ENCODE measurements around the gene INPP5D. TPM values are rescaled to one million over a fixed set of nuclear protein-coding genes. Genes with fewer than 3 reads are reported as not detected.

The INPP5D gene
- polyA plus RNA-seq, 3 donors = 30.6 to 90.2 (median 54.8) TPM

GRCh38 chr2:233081232-233081730, 21.1 kb downstream of the INPP5D start:
- Histone ChIP-seq H3K79me2 (ENCODE audit: insufficient read depth, low read length) (peaks cover 98% of the 10 kb centered on the region), H3K4me3 (replicated peaks in 1 of 3; ENCODE audit: low read depth in 2 of 3, low read length in 3 of 3) (peak overlapping the region in 1 of 3 experiments; percentile 24), H3K27me3 (ENCODE audit: control insufficient read depth in 2 of 2, insufficient read depth in 2 of 2, low read length in 2 of 2) (no peaks in the 10 kb centered on the region), H3K4me2 (replicated peaks; ENCODE audit: extremely low read depth, low read length, poor library complexity, severe bottlenecking) (peak overlapping the region; percentile 63), H3K36me3 (replicated peaks in 1 of 2; ENCODE audit: control insufficient read depth in 1 of 2, insufficient read depth in 2 of 2, low read length in 2 of 2) (peaks cover 16 to 38% of the 10 kb centered on the region in 2 donors), H3K27ac (ENCODE audit: low read depth in 1 of 2, low read length in 2 of 2) (peak overlapping the region; percentile 60 to 95), H2AFZ (ENCODE audit: insufficient read depth, low read depth, low read length, poor library complexity, severe bottlenecking) (no peak overlapping the region), H3K9me3 (replicated peaks in 1 of 2; ENCODE audit: control insufficient read depth in 1 of 2, insufficient read depth in 1 of 2, low read length in 2 of 2) (no peaks in the 10 kb centered on the region), H4K20me1 (ENCODE audit: insufficient read depth, low read length) (peaks cover 42% of the 10 kb centered on the region), H3K9ac (ENCODE audit: insufficient read depth, low read length, poor library complexity, severe bottlenecking) (peak overlapping the region; percentile 5), H3K4me1 (ENCODE audit: control insufficient read depth in 1 of 2, insufficient read depth in 2 of 2, low read length in 2 of 2) (peaks cover 92 to 99% of the 10 kb centered on the region in 2 donors)
- DNase-seq = peak; percentile 78 to 81 (median 80)
- H3K27me3 Mint-ChIP-seq (ENCODE audit: low read depth in 3 of 3) = no peaks in the 10 kb centered on the region
- peaks cover 87% of the 10 kb centered on the region for H3K4me1 Mint-ChIP-seq
- peak overlapping the region; percentile 97 to 100 (median 99) for H3K27ac Mint-ChIP-seq
- H3K9me3 Mint-ChIP-seq = no peaks in the 10 kb centered on the region
- H3K4me3 Mint-ChIP-seq = peak overlapping the region; percentile 48 to 50
- H3K36me3 Mint-ChIP-seq = peaks cover 70 to 91% of the 10 kb centered on the region in 2 donors
- intact Hi-C loops (cut with micrococcal nuclease) = loop anchor here in 1 of 2 donors (10.0 kb wide), 1 partner anchor 766 kb away; no protein-coding TSS in a partner anchor
- 25% methylated on average over 1 of the region's 9 CpGs for WGBS (ENCODE audit: insufficient coverage)
- no peak for TF ChIP-seq CTCF (IDR thresholded peaks at IDR 0.05)

- H3K79me2 ChIP-seq (ENCODE audit: insufficient read depth, low read length) = peaks cover 98% of the 10 kb centered on the region
- no peaks in the 10 kb centered on the region for H3K9me3 ChIP-seq (replicated peaks in 1 of 2; ENCODE audit: control insufficient read depth in 1 of 2, insufficient read depth in 1 of 2, low read length in 2 of 2)
- intact Hi-C loops (cut with micrococcal nuclease) = loop anchor here in 1 of 2 donors (10.0 kb wide), 1 partner anchor 767 kb away; no protein-coding TSS in a partner anchor
- Mint-ChIP-seq H3K9me3 (no peaks in the 10 kb centered on the region), H3K4me1 (peaks cover 92% of the 10 kb centered on the region), H3K4me3 (no peak overlapping the region), H3K27ac (peak overlapping the region; percentile 97 to 100 (median 99)), H3K36me3 (peaks cover 70 to 94% of the 10 kb centered on the region in 2 donors), H3K27me3 (ENCODE audit: low read depth in 3 of 3) (peaks cover 0 to under 1% (median 0%) of the 10 kb centered on the region in 3 donors)
- no peak for DNase-seq
- no peaks in the 10 kb centered on the region for H3K27me3 ChIP-seq (ENCODE audit: control insufficient read depth in 2 of 2, insufficient read depth in 2 of 2, low read length in 2 of 2)
- peaks cover 92 to 99% of the 10 kb centered on the region in 2 donors for H3K4me1 ChIP-seq (ENCODE audit: control insufficient read depth in 1 of 2, insufficient read depth in 2 of 2, low read length in 2 of 2)
- no peak overlapping the region for H3K4me3 ChIP-seq (replicated peaks in 1 of 3; ENCODE audit: low read depth in 2 of 3, low read length in 3 of 3)
- no peak for TF ChIP-seq CTCF (IDR thresholded peaks at IDR 0.05)
- peaks cover 37% of the 10 kb centered on the region for H4K20me1 ChIP-seq (ENCODE audit: insufficient read depth, low read length)
- H3K36me3 ChIP-seq (replicated peaks in 1 of 2; ENCODE audit: control insufficient read depth in 1 of 2, insufficient read depth in 2 of 2, low read length in 2 of 2) = peaks cover 16 to 38% of the 10 kb centered on the region in 2 donors
- no peak overlapping the region for H3K9ac ChIP-seq (ENCODE audit: insufficient read depth, low read length, poor library complexity, severe bottlenecking)
- peak overlapping the region; percentile 60 to 95 for H3K27ac ChIP-seq (ENCODE audit: low read depth in 1 of 2, low read length in 2 of 2)
- WGBS (ENCODE audit: insufficient coverage) = 49% methylated on average over 10 of the region's 13 CpGs
- H2AFZ ChIP-seq (ENCODE audit: insufficient read depth, low read depth, low read length, poor library complexity, severe bottlenecking) = no peak overlapping the region
- peak overlapping the region; percentile 63 for H3K4me2 ChIP-seq (replicated peaks; ENCODE audit: extremely low read depth, low read length, poor library complexity, severe bottlenecking)
Observed at GRCh38 chr2:233081731-233082221, 21.6 kb downstream of the INPP5D start.

Data from CD14-positive monocyte (primary cell).